Embryonic facial prominence (tissue), 1 donor: ENCODE data around the gene WDR75.
"Not testable (repeated sequence)": the region's sequence is repeated elsewhere in the genome, so short reads cannot be mapped to it uniquely, and the experiment has no call there.

Experiments
- DNase-seq: peaks from one replicate; pipeline ENCODE4 v3.0.0-alpha.2; 2016; ENCODE audit errors: extremely low spot score

Gene WDR75

GRCh38 chr2:189440644-189440946 is 679 bp upstream of the WDR75 start:
- DNase-seq, result no peak

DNA sequence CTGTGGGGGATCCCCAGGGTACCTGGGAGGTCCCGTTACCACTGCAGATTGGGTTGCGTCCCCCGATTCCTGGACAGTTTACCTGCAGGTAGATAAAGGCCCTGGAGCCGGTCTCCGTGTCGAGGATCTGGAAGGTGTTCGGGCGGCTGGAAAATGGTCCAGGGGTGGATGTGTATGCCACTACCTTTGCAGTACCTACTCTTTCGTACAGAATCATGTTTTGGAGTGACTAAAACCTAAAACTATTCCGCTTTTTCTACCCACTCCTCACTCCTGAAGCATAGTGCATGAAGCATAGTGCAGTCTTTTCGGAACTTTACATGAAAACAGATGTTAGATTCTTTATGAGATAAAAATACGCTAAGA is 418 bp downstream of the WDR75 start:
- no peak for DNase-seq

DNA sequence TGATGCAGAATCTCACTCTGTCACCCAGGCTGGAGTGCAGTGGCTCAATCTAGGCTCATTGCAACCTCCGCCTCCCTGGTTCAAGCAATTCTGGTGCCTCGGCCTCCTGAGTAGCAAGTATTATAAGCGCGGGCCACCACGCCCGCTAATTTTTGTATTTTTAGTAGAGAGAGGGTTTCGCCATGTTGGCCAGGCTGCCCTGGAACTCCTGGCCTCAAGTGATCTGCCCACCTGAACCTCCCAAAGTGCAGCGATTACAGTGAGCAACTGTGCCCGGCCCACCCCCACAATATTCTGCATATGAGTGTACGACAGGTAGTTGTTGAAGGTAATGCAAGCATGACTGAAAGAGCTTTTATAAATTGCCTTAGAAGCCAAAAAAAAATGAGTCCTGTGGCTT is 1.2 kb downstream of the WDR75 start:
- no peak for DNase-seq

DNA sequence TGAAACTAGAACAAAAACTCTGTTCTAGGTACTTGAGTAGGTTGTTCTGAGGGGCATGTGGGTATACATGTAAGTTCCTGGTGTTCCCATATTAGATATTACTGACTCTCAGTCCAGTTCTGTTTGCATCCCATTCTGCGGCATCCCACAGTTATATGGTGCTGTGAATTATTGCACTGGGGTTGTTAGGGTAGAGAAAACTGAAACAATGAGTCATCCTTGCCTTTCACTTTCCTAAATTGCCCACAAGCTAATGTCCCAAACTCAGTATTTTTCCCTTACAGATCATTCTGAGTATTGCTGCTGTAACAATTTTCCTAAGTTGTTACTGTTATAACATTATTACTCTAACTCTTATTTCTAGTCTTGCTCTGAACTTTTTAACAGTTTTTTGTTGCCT is 3.0 kb downstream of the WDR75 start:
- no peak for DNase-seq

DNA sequence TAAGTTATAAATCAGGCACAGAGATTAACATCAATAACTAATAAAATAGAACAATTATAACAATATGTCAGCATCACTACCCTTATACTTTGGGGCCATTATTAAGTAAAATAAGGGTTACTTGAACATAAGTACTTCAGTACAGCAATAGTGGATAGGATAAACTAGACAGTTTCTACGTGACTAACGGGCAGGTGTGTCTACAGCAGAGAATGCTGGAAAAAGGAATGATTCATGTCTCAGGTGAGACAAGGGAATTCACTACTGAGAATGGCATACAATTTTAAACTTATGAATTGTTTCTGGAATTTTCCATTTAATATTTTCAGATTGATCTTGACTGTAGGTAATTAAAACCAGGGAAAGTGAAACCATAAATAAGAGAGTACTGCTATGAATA is 5.5 kb downstream of the WDR75 start:
- DNase-seq, result no peak

DNA sequence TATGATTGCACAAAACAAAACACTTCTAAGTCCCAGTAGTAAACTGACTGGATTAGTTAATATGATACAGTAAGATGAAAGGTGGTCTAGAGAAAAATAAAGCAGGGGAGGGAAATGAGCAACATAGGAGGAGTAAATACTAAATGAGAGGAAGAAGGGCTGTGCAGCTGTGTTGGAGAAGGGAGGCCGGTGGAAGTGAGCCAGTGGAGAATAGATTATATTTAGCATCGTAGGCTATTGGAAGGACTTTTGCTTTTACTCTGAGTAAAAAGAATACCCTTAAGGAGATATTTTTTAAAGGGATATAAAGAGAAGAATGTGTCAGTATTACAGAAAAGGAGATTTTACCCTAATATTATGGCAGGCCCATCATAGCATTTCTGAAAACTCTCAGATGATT is 12.7 kb downstream of the WDR75 start:
- DNase-seq, result no peak

GRCh38 chr2:189465076-189465475 is 23.8 kb downstream of the WDR75 start:
- DNase-seq, result no peak

- no peak for DNase-seq
Measured at GRCh38 chr2:189465478-189465877, 24.2 kb downstream of the WDR75 start.

DNA sequence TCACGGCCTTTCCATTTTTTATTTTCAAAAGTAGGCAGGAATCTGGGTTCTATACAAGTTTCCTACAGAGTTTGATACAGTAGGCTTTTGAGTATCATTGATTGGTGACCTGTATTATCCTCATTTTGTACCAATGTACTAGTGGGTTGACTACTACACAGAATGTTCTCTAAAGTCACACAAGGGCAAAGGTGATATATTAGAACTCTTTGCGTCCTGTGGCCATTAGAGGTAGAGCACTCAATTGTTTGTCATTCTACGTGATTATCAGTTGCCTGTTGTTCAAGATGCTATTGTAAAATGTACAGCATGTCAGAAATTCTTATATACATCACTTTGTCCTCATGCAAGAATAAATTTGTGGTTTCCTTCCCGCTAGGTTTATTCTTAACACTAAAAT is 24.8 kb downstream of the WDR75 start:
- no peak for DNase-seq

GRCh38 chr2:189466656-189467055 is 25.4 kb downstream of the WDR75 start:
- DNase-seq, result no peak

DNA sequence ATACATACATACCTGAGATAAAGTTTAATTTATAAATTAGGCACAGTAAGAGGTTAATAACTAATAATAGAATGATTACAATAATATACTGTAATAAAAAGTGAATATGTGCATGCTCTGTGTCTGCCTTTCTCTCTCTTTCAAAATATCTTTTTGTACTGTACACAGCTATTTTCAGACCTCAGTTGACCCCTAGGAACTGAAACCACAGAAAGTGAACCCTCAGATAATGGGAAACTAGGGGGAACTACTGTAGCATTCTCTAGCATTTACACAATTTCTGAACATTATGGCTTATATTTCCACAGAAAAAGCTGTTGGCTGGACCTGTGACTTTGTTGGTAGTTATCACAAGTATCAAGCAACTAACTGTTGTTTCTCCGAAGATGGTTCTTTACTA is 25.9 kb downstream of the WDR75 start:
- no peak for DNase-seq

- no peak for DNase-seq
Measured at GRCh38 chr2:189467593-189467992, 26.3 kb downstream of the WDR75 start.

DNA sequence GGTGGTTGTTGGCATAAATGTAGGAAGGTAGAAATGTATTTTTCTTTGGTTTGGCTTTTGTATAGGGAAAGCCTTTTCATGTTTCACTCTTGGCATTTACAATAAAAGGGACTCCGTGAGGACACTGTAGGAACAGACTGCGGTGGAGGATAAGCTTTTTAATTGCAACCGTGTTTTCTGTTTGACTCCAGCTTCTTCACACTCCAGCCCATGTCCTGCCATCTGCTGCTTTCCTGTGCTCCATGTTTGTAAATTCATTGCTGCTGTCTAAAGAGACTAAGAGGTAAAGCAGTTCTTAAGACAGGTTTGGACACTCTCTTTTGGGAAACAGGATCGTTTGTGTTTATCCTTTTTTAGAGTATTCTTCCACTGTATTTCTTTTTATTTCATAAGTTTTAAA is 33.3 kb downstream of the WDR75 start:
- no peak for DNase-seq

GRCh38 chr2:189477756-189478155 is 36.5 kb downstream of the WDR75 start:
- no peak for DNase-seq

- DNase-seq, result not testable (repeated sequence)
Measured at GRCh38 chr2:189478289-189478688, 37.0 kb downstream of the WDR75 start.

DNA sequence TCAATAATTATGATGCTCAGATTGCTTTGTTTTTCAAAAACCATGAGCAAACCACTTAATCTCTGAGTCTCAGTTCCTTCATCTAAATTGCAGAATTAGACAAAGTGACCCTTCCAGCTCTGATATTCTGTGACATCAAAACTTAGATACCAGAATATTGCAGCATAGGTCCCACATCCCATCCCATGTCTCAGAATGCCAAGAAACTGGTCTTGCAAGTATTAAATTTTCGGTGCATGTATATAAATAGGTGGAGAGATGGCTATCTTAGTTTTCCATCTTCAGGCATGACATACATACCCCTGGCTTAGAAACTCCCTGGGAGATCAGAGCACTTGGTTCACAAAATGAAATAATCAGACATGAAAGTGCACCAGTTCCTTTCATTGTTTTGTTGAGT is 39.8 kb downstream of the WDR75 start:
- DNase-seq, result no peak

DNA sequence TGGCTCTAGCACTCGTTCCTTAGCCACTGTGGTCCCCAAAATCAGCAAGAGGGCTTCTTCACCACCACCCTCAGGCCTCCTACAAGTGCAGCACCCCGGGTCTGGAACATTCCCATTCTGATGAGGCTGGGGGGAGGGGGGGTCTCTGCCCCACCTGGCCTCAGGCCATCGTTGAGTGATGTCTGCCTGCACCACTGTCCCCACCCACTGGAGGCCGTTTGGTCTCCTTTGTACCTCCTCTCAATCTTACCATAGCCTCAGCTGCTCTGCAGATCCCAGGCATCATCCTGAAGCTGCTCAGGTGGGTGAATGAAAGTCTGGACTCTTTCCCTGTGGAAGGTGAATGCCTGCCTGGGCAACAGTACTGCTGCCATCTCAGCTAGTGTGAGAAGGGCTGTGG is 42.3 kb downstream of the WDR75 start:
- no peak for DNase-seq

GRCh38 chr2:189483980-189484740 is 42.9 kb downstream of the WDR75 start:
- DNase-seq, result no peak

DNA sequence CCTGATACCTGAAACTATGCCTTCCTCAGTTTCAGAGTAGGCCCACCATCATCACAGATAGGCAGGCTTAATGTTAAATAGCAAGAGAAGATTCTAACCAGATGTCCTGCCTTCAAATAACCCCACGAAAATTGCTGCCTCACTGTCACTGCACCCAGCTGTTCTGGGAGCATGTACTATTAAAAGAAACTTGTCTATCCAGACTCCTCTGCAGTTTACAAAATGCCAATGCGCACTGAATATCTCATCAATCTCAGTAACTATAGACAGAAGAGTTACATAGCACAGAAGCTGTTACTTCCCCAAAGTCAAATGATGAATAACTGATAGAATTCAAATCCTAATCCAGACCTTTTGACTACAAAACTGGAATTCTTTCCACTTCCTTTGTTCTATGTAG is 43.9 kb downstream of the WDR75 start:
- no peak for DNase-seq

GRCh38 chr2:189486237-189486770 is 45.0 kb downstream of the WDR75 start:
- no peak for DNase-seq

DNA sequence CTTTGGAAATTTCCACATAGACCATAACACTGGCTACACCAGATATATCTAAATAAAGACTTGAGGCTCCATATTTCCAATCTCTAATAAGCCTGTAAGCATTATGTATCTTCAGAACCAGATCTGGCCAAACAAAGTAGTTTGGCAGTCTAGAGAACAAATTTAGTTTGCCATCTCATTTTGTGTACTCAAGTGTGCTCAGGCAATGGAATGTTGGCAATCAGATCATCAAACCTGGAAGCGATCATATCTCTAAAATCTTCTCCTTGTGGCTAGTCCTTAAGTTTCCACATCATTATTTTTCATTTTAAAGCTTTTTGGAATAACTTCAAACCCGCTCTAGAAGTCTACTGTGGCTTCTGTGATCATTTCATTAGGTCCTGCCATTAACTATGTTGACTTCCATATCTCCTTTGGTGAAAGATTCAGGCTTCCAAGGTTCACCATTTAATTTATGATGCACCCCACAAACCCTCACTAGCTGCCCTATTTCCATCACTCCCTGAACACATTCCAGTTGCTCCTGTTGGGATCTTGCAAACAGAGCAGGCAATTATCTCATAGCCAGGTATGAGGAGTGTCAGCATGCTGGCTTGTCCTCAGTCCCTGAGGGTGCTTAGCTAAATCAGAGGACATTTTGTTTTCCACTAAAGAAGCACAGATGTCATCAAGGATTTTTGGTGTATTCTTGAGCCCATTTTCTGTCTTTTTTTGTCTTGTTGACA is 46.2 kb downstream of the WDR75 start:
- no peak for DNase-seq

DNA sequence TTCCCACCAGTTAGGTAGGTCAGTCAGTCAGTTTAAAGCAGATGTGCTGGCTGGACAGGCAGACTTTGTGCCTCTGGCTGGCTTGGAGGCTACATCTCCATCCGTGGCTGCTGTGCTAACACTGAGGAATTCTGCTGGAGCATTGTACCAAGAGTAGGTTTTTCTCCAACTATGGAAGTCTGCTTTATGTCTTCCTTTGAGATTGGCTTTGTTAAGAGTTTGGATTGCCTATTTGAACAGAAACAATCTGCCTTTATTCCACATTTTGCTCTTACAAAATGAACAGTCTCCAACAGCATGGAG is 46.7 kb downstream of the WDR75 start:
- no peak for DNase-seq

- DNase-seq, result no peak
Measured at GRCh38 chr2:189492451-189492850, 51.2 kb downstream of the WDR75 start.

- DNase-seq, result no peak
Measured at GRCh38 chr2:189498205-189498604, 56.9 kb downstream of the WDR75 start.
